ENCODE results near the gene PCID2.
"Not testable (repeated sequence)": the region's sequence is repeated elsewhere in the genome, so short reads cannot be mapped to it uniquely, and the experiment has no call there.

The PCID2 gene

GRCh38 chr13:113166266-113166665 lies 42.2 kb downstream of the PCID2 start:
- DNase-seq (ENCODE audit: low spot score), result no peak

GRCh38 chr13:113164492-113164891 lies 44.0 kb downstream of the PCID2 start:
- no peak for DNase-seq (ENCODE audit: low spot score)

DNA sequence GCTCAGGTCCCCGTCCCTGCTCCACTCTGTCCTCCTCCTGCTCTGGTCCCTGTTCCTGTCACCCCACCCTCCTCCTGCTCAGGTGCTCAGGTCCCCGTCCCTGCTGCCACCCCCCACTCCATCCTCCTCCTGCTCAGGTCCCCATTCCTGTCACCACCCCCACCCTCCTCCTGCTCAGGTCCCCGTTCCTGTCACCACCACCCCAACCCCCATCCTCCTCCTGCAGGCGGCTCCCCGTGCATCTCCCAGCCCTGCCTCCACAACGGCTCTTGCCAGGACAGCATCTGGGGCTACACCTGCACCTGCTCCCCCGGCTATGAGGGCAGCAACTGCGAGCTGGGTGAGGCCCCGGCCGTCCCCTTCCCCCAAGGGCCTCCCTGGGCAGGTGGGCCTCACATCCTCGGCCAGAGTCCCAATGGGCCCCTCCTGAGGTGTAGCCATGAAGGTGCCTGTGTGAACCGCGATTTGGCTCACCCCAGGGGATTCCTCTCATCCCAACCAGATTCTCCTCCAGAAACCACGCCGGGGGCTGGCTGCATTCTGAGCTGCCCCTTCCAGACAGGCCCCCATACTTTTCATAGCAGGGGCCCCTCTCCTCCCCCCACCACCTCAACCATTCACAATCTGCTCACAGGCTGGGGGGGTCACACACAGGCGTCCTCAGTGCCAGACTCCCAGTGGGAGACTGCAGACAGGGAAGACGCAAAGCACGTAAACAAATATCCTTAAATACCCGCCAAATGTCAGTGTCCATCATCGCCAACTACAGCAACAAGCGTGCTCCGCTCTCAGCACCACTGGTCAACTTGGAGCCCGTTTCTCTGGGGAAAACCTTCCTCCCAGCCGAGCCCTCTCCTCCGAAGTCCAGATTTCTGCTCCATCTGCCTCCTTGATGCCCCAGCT lies 45.4 kb downstream of the PCID2 start:
- no peak for DNase-seq (ENCODE audit: low spot score)

GRCh38 chr13:113161975-113162374 lies 46.5 kb downstream of the PCID2 start:
- not testable (repeated sequence) for DNase-seq (ENCODE audit: low spot score)

GRCh38 chr13:113161433-113161832 lies 47.0 kb downstream of the PCID2 start:
- no peak for DNase-seq (ENCODE audit: low spot score)

DNA sequence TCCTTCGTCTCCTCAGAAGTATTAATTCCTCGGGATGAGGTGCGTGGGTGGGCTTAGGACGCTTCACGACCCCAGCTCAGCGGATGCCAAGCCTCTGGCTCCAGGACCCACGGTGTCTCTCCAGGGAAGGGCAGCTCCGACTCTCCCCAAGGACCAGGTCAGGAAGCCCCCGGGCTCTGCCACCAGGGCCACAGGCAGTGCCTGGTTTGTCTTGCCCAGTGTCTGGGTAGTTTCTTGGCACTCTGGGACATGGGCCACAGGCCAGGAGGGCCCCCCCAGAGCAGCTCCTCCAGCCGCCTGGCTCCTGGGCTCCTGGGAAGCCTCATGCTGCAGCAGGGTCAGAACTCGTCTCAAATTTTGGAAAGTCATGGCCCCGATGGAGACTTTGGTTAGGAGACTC lies 47.5 kb downstream of the PCID2 start:
- no peak for DNase-seq (ENCODE audit: low spot score)

DNA sequence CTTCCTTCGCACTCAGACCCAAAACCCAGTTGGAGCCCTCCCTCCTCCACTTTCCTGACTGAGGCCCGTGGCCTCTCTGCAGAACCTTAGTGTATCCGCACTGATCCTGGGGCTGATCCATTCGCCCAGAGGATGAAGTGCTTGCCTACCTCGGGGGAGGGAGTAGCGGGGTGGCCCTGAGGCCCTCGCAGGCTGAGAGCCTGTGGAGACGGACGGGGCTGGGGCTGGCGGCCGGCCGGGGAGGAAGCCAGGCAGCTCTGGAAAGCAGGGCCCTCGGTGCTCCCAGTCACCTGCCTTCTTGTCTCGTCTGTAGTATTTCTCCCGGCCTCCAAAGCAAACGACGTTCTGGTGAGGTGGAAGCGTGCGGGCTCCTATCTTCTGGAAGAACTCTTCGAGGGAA lies 48.8 kb downstream of the PCID2 start:
- no peak for DNase-seq (ENCODE audit: low spot score)

- DNase-seq (ENCODE audit: low spot score), result no peak
These were observed 49.5 kb downstream of the PCID2 start for GRCh38 chr13:113158946-113159345.

GRCh38 chr13:113157929-113158747 lies 50.3 kb downstream of the PCID2 start, which contains the start of gene PROZ:
Gene PROZ, plus strand, starts transcription at chr13:113158648. Its CDS starts 13 bp downstream, at chr13:113158661.
- DNase-seq (ENCODE audit: low spot score), result no peak

DNA sequence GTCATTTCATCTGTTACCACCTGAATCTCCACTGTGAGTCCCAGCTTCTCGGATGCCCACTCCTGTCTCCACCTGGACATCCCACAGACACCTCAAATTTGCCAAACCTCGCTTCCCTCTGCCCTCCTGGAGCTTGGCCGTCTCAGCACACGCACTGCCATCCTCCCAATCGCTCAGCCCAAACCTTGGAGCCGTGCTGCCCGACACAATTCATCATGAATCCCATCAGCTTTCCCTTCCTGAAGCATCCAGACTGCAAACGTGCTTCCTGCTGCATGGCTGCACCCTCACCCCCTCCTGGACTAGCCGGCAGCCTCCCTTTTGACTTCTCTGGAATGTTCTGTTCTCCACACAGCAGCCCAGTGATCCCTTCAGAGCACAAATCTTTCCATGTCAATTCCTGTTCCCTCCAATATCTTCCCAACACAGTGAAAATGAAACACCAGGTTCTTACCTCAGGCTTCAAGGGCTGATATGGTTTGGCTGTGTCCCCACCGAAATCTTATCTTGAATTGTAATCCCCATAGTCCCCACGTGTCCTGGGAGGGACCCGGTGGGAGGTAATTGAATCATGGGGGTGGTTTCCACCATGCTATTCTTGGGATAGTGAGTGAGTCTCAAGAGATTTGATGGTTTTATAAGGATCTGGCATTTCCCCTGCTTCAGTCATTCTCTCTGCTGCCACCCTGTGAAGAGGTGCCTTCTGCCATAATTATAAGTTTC lies 51.1 kb downstream of the PCID2 start:
- no peak for DNase-seq (ENCODE audit: low spot score)

- no peak for DNase-seq (ENCODE audit: low spot score)
These were observed 52.4 kb downstream of the PCID2 start for GRCh38 chr13:113155982-113156655.

GRCh38 chr13:113155201-113155600 lies 53.3 kb downstream of the PCID2 start:
- peak; percentile 11 for DNase-seq (ENCODE audit: low spot score)

DNA sequence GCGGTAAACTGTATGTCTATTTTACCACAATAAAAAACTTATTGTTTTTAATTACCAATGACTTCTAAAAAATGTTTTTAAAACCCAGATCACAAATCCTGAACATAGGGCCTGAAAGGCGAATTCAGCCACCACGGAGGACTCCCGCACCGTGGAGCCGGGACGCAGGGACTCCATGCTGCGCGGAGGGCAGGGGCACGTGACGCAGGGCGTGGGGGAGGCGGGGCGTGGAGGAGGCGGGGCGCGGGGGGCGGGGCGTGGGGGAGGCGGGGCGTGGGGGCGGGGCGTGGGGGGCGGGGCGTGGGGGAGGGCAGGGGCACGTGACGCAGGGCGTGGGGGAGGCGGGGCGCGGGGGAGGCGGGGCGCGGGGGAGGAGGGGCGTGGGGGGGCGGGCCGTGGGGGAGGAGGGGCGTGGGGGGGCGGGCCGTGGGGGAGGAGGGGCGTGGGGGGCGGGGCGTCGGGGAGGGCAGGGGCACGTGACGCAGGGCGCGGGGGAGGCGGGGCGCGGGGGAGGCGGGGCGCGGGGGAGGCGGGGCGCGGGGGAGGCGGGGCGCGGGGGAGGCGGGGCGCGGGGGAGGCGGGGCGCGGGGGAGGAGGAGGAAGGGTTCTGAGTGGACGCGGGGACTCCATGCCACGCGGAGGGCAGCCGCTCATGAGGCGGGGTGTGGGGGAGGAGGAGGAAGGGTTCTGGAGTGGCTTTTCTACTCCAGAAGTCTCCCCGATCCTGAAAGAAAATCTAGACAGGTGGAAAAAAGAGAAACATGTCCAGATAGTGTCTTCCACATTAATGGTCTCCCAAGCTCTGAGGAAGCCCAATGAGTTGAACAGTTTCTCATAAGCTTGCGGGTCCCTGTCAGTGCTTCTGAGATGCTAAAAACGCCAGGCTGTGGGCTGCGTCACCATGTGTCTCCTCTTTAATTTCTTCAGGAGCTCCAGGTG lies 54.4 kb downstream of the PCID2 start:
- peak; percentile 82 for DNase-seq (ENCODE audit: low spot score)

GRCh38 chr13:113152984-113153809 lies 55.3 kb downstream of the PCID2 start:
- peak; percentile 15 for DNase-seq (ENCODE audit: low spot score)

GRCh38 chr13:113152691-113152983 lies 55.8 kb downstream of the PCID2 start:
- DNase-seq (ENCODE audit: low spot score), result no peak

GRCh38 chr13:113151745-113152690 lies 56.5 kb downstream of the PCID2 start:
- DNase-seq (ENCODE audit: low spot score), result peak; percentile 45

DNA sequence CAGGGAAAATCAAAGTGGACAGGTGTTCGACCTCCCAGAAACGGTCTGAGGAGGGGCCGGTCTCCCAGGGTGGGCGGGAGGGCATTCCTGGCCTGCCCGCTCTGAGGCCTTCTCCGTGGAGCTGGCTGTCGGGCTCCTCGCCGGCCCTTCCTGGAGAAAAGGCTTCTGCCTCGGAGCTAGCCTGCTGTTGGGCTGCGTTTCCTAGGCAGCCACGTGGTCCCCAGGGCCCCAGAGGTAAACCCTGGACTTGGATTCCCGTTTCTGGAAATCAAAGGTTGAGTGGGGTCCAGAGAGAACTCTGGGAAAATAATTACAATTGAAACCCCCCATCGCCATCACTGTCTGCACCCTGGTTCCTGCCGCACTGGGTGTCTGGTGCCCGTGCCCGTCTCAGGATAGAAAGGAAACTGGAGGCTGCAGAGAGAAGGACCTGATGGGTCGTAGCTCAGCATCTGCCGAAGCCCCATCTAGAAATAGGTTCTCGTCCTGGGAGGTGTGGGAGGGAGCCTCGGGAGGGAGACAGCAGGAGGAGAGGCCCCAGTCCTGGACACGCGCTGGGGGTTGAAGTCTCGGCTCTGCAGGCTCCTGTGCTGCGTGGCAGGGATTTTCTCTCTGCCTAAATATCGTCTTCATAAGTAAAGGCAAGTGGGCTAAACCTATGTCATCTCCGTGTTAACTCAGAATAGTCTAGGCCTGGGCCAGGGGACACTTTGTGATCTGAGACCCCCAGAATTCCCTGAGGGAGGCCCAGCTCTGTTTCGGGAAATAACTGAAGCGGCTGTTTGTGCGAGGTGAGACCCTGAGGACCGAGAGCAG lies 57.7 kb downstream of the PCID2 start:
- no peak for DNase-seq (ENCODE audit: low spot score)

Measured in pons (tissue), 1 donor.